CD14-positive monocyte (primary cell): ENCODE data around the gene KEL. TPM values are rescaled to one million over a fixed set of nuclear protein-coding genes. Genes with fewer than 3 reads are reported as not detected.
A peak's percentile ranks its signal among the peaks of the same experiment; 100 is the strongest.

ENCODE experiments used
- DNase-seq, 3 donors: peaks; one replicate each; pipeline ENCODE4 v3.0.0-alpha.2; 2011 to 2022
- H2AFZ ChIP-seq: 2 replicates; pipeline ENCODE4 v1.6.0; 2012; ENCODE audit warnings: mild to moderate bottlenecking, low read depth, low read length, inconsistent platforms; ENCODE audit not compliant: insufficient read depth, poor library complexity, severe bottlenecking
- H3K27ac ChIP-seq, 2 donors: 1 replicate in 1 of 2; 2 replicates in 1 of 2; pipeline ENCODE4 v1.5.1; 2012 to 2013; ENCODE audit warnings: low read length in 2 of 2, control low read depth in 1 of 2, inconsistent platforms in 1 of 2, low read depth in 1 of 2, mild to moderate bottlenecking in 1 of 2
- H3K27me3 ChIP-seq, 2 donors: one replicate each; pipeline versions ENCODE4 v1.6.0 to v1.6.1; 2011 to 2013; ENCODE audit warnings: low read length in 2 of 2; ENCODE audit not compliant: control insufficient read depth in 2 of 2, insufficient read depth in 2 of 2
- H3K36me3 ChIP-seq, 2 donors: replicated peaks in 1 of 2; 1 replicate in 1 of 2; 2 replicates in 1 of 2; pipeline versions ENCODE4 v1.5.1 to v1.6.1; 2012 to 2013; ENCODE audit warnings: low read length in 2 of 2, control low read depth in 1 of 2, inconsistent platforms in 1 of 2, mild to moderate bottlenecking in 1 of 2; ENCODE audit not compliant: insufficient read depth in 2 of 2, control insufficient read depth in 1 of 2
- H3K4me1 ChIP-seq, 2 donors: 1 replicate in 1 of 2; 2 replicates in 1 of 2; pipeline versions ENCODE4 v1.5.1 to v1.6.1; 2012 to 2013; ENCODE audit warnings: low read length in 2 of 2, control low read depth in 1 of 2, inconsistent platforms in 1 of 2, mild to moderate bottlenecking in 1 of 2, moderate library complexity in 1 of 2; ENCODE audit not compliant: insufficient read depth in 2 of 2, control insufficient read depth in 1 of 2
- H3K4me2 ChIP-seq: replicated peaks from 2 replicates; pipeline ENCODE3; 2012; ENCODE audit warnings: low read length, moderate library complexity, mild to moderate bottlenecking; ENCODE audit not compliant: poor library complexity, severe bottlenecking; ENCODE audit errors: extremely low read depth
- H3K4me3 ChIP-seq, 3 experiments: fragments of 200-600 bp in 1 of 3; sonication (generic) in 1 of 3; replicated peaks in 1 of 3; 1 replicate in 2 of 3; 2 replicates in 1 of 3; pipeline ENCODE4 v1.5.1; 2011 to 2013; ENCODE audit warnings: low read length in 3 of 3, mild to moderate bottlenecking in 3 of 3, control low read depth in 2 of 3, low read depth in 2 of 3, inconsistent platforms in 1 of 3, moderate library complexity in 1 of 3
- H3K79me2 ChIP-seq: 2 replicates; pipeline ENCODE4 v1.6.0; 2012; ENCODE audit warnings: mild to moderate bottlenecking, control low read depth, inconsistent platforms, low read length, moderate library complexity; ENCODE audit not compliant: insufficient read depth
- H3K9ac ChIP-seq: 2 replicates; pipeline ENCODE4 v1.6.0; 2017; ENCODE audit warnings: low read length, mild to moderate bottlenecking; ENCODE audit not compliant: insufficient read depth, poor library complexity, severe bottlenecking
- H3K9me3 ChIP-seq, 2 donors: replicated peaks in 1 of 2; 1 replicate in 1 of 2; 2 replicates in 1 of 2; pipeline versions ENCODE4 v1.5.1 to v1.6.1; 2012 to 2013; ENCODE audit warnings: low read length in 2 of 2, control low read depth in 1 of 2; ENCODE audit not compliant: control insufficient read depth in 1 of 2, insufficient read depth in 1 of 2
- H4K20me1 ChIP-seq: 2 replicates; pipeline ENCODE4 v1.6.0; 2012; ENCODE audit warnings: mild to moderate bottlenecking, low read length, control low read depth, moderate library complexity; ENCODE audit not compliant: insufficient read depth
- H3K27ac Mint-ChIP-seq, 7 donors: one replicate each; pipeline ENCODE4 v1.8.0; 2020; ENCODE audit warnings: mild to moderate bottlenecking in 7 of 7, mixed read lengths in 7 of 7, moderate library complexity in 6 of 7, inconsistent platforms in 2 of 7
- H3K27me3 Mint-ChIP-seq, 3 donors: one replicate each; pipeline ENCODE4 v1.8.0; 2021 to 2022; ENCODE audit warnings: low read depth in 3 of 3, mild to moderate bottlenecking in 3 of 3, mixed read lengths in 3 of 3, moderate library complexity in 3 of 3, inconsistent platforms in 1 of 3
- H3K36me3 Mint-ChIP-seq, 2 donors: one replicate each; pipeline ENCODE4 v1.8.0; 2020; ENCODE audit warnings: mixed read lengths in 2 of 2, inconsistent platforms in 1 of 2, mild to moderate bottlenecking in 1 of 2
- H3K4me1 Mint-ChIP-seq: one replicate; pipeline ENCODE4 v1.8.0; 2020; ENCODE audit warnings: mild to moderate bottlenecking, mixed read lengths
- H3K4me3 Mint-ChIP-seq, 2 donors: one replicate each; pipeline ENCODE4 v1.8.0; 2020; ENCODE audit warnings: mild to moderate bottlenecking in 2 of 2, mixed read lengths in 2 of 2, moderate library complexity in 1 of 2
- H3K9me3 Mint-ChIP-seq, 7 donors: one replicate each; pipeline ENCODE4 v1.8.0; 2020 to 2022; ENCODE audit warnings: mixed read lengths in 7 of 7, mild to moderate bottlenecking in 6 of 7, moderate library complexity in 6 of 7, inconsistent platforms in 2 of 7
- WGBS: methylation state at CpG from one replicate; pipeline ENCODE4 v1.1.5; 2013; ENCODE audit warnings: missing lambda C conversion rate; ENCODE audit not compliant: insufficient coverage; 5-methylcytosine and 5-hydroxymethylcytosine counted together
- intact Hi-C, 2 donors: fragments of 100-400 bp; cut with micrococcal nuclease; formaldehyde crosslinking; loops; one replicate each; pipeline versions ENCODE4 v1.15.0 to v1.15.1; 2023
- polyA plus RNA-seq, 3 donors: library from polyadenylated mRNA; depleted of rRNA in 1 of 3; unstranded in 2 of 3; stranded (reverse) in 1 of 3; fragments of 300-500 nt in 2 of 3; fragments of >200 nt in 1 of 3; fragmentation: Illumina TruSeq in 2 of 3; gene quantifications; 1 replicate in 2 of 3; 2 replicates in 1 of 3; pipeline ENCODE4 v1.2.3, GENCODE V29; 2012 to 2021
- TF ChIP-seq, protein P1 (sequence below): fragments of 200-600 bp; IDR thresholded peaks from one replicate; pipeline ENCODE4 v1.8.0; 2022; ENCODE audit warnings: antibody characterized with exemption, mild to moderate bottlenecking

KEL gene
- polyA plus RNA-seq, 3 donors: 2.5 TPM; not detected in 2

DNA sequence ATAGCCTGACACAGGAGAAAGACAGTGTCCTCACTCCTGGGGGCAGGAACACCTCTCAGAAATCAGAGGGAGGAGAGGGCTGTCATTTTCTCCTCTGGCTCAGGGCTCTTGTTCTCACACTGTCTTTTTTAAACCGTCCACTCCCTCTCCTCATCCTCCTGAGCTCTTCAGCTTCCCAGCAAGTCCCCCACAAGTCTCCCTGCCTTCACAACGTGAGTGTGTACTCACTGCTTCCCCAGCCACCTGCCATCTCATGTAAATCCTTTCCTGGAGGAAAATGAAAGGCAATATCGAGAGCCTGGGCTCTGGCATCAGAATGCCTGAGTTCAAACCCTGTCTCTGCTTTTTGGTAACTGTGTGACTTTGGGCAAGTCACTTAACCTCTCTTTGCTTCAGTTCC is 17.2 kb downstream of the KEL start:
- Mint-ChIP-seq H3K36me3 (no peaks in the 10 kb centered on the region), H3K4me3 (no peak overlapping the region), H3K9me3 (peaks cover 0 to 5% (median 0%) of the 10 kb centered on the region in 7 donors), H3K4me1 (no peaks in the 10 kb centered on the region), H3K27me3 (peaks cover 5 to 24% (median 9%) of the 10 kb centered on the region in 3 donors), H3K27ac (peak overlapping the region in 1 of 7 donors; percentile 76)
- Histone ChIP-seq H3K36me3 (no peaks in the 10 kb centered on the region), H3K27me3 (no peaks in the 10 kb centered on the region), H3K4me2 (no peak overlapping the region), H3K4me1 (no peaks in the 10 kb centered on the region), H3K27ac (no peak overlapping the region), H4K20me1 (no peaks in the 10 kb centered on the region), H2AFZ (no peak overlapping the region), H3K9me3 (no peaks in the 10 kb centered on the region), H3K9ac (no peak overlapping the region), H3K79me2 (no peaks in the 10 kb centered on the region), H3K4me3 (no peak overlapping the region)
- WGBS: 88% methylated on average over 2 of the region's 3 CpGs
- intact Hi-C loops: no loop called here
- no peak for DNase-seq
- TF ChIP-seq, protein P1, sequence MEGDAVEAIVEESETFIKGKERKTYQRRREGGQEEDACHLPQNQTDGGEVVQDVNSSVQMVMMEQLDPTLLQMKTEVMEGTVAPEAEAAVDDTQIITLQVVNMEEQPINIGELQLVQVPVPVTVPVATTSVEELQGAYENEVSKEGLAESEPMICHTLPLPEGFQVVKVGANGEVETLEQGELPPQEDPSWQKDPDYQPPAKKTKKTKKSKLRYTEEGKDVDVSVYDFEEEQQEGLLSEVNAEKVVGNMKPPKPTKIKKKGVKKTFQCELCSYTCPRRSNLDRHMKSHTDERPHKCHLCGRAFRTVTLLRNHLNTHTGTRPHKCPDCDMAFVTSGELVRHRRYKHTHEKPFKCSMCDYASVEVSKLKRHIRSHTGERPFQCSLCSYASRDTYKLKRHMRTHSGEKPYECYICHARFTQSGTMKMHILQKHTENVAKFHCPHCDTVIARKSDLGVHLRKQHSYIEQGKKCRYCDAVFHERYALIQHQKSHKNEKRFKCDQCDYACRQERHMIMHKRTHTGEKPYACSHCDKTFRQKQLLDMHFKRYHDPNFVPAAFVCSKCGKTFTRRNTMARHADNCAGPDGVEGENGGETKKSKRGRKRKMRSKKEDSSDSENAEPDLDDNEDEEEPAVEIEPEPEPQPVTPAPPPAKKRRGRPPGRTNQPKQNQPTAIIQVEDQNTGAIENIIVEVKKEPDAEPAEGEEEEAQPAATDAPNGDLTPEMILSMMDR: no peak

DNA sequence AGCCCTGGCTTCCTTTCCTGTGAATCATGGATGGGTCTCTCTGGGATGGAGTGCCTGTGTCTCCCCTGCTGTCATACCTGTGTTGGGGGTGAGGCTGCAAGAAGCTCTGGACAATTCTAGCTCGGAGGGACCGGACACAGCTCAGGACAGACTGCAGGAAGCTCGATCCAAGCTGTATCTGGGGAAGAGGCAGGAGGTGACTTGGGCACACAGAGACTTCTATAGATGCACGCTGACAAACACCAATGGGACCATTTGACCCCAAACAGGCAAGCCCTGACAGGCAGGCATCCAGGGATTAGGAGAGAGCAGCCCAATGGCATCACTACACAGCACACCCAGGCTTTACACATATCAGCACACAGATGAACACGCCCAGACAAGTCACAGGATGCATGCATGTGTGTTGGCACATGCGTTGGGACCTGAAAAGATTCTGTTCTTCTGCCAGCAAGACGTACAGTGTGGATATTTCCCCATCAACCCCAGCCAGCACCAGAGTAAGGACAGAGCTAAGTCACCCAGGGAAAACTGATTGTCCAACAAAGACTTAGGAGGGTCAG is 18.4 kb downstream of the KEL start:
- peaks cover 0 to 5% (median 0%) of the 10 kb centered on the region in 7 donors for H3K9me3 Mint-ChIP-seq

More for the DNA sequence above, 18.4 kb downstream of the KEL start:
- no peaks in the 10 kb centered on the region for H3K4me1 ChIP-seq
- Mint-ChIP-seq H3K27ac (no peak overlapping the region), H3K27me3 (peaks cover 7 to 24% (median 9%) of the 10 kb centered on the region in 3 donors), H3K36me3 (no peaks in the 10 kb centered on the region), H3K4me1 (no peaks in the 10 kb centered on the region), H3K4me3 (no peak overlapping the region)
- H3K79me2 ChIP-seq: no peaks in the 10 kb centered on the region
- H3K9me3 ChIP-seq: no peaks in the 10 kb centered on the region
- 95% methylated on average over 6 of the region's 7 CpGs for WGBS
- no peak overlapping the region for H3K4me3 ChIP-seq
- no peaks in the 10 kb centered on the region for H4K20me1 ChIP-seq
- TF ChIP-seq, protein P1: no peak
- DNase-seq: no peak
- intact Hi-C loops: no loop called here
- no peak overlapping the region for H3K27ac ChIP-seq
- no peak overlapping the region for H3K4me2 ChIP-seq
- H3K36me3 ChIP-seq: no peaks in the 10 kb centered on the region
- no peaks in the 10 kb centered on the region for H3K27me3 ChIP-seq
- no peak overlapping the region for H2AFZ ChIP-seq
- H3K9ac ChIP-seq: no peak overlapping the region
